MM.1S (cell line): Measurements from ENCODE around the gene TMEM132D.

Experiments used
- DNase-seq: peaks from one replicate; pipeline ENCODE4 v3.0.0-alpha.2; 2015
- H2AFZ ChIP-seq: fragments of 300-600 bp; sonication (generic); 2 replicates; pipeline ENCODE4 v1.6.0; 2016; ENCODE audit warnings: antibody characterized with exemption, low read length
- H3F3A ChIP-seq: fragments of 300-600 bp; sonication (generic); 2 replicates; pipeline ENCODE4 v1.6.1; 2016; ENCODE audit warnings: mild to moderate bottlenecking, antibody characterized with exemption, low read length, moderate library complexity, mixed read lengths; ENCODE audit not compliant: insufficient read depth
- H3K27ac ChIP-seq: fragments of 300-600 bp; sonication (generic); 2 replicates; pipeline ENCODE4 v1.5.1; 2016; ENCODE audit warnings: mild to moderate bottlenecking, low read length
- H3K27me3 ChIP-seq: fragments of 300-600 bp; sonication (generic); replicated peaks from 2 replicates; pipeline ENCODE4 v1.6.0; 2016; ENCODE audit warnings: low read length; ENCODE audit not compliant: insufficient read depth
- H3K36me3 ChIP-seq: fragments of 300-600 bp; sonication (generic); replicated peaks from 2 replicates; pipeline ENCODE4 v1.6.1; 2016; ENCODE audit warnings: mild to moderate bottlenecking, low read length, mixed read lengths; ENCODE audit not compliant: insufficient read depth
- H3K4me1 ChIP-seq: fragments of 300-600 bp; sonication (generic); 2 replicates; pipeline ENCODE4 v1.6.1; 2016; ENCODE audit warnings: low read length, mixed read lengths
- H3K4me2 ChIP-seq: fragments of 300-600 bp; sonication (generic); 2 replicates; pipeline ENCODE4 v1.6.0; 2016; ENCODE audit warnings: low read depth, low read length
- H3K4me3 ChIP-seq: fragments of 300-600 bp; sonication (generic); 2 replicates; pipeline ENCODE4 v1.5.1; 2016; ENCODE audit warnings: low read length, mixed read lengths
- H3K79me2 ChIP-seq: fragments of 300-600 bp; sonication (generic); 2 replicates; pipeline ENCODE4 v1.6.1; 2016; ENCODE audit warnings: mixed run types, low read length, mixed read lengths
- H3K9ac ChIP-seq: fragments of 300-600 bp; sonication (generic); 2 replicates; pipeline ENCODE4 v1.6.1; 2016; ENCODE audit warnings: low read length, mixed read lengths
- H3K9me2 ChIP-seq: fragments of 300-600 bp; sonication (generic); replicated peaks from 2 replicates; pipeline ENCODE4 v1.6.1; 2016; ENCODE audit warnings: mild to moderate bottlenecking, low read length, mixed read lengths; ENCODE audit not compliant: insufficient read depth
- H3K9me3 ChIP-seq: fragments of 300-600 bp; sonication (generic); replicated peaks from 2 replicates; pipeline ENCODE4 v1.6.1; 2016; ENCODE audit warnings: mild to moderate bottlenecking, low read length, mixed read lengths; ENCODE audit not compliant: insufficient read depth
- H4K20me1 ChIP-seq: fragments of 300-600 bp; sonication (generic); 2 replicates; pipeline ENCODE4 v1.6.1; 2016; ENCODE audit warnings: mild to moderate bottlenecking, low read length, moderate library complexity, mixed read lengths; ENCODE audit not compliant: insufficient read depth
- CTCF ChIP-seq: fragments of 300-600 bp; sonication (generic); IDR thresholded peaks from 2 replicates; pipeline ENCODE4 v1.5.1; 2016; ENCODE audit warnings: antibody characterized with exemption, low read length, mixed read lengths
- EZH2 ChIP-seq: fragments of 300-600 bp; sonication (generic); optimal IDR thresholded peaks from 2 replicates; pipeline ENCODE3; 2017; ENCODE audit warnings: low read depth, mild to moderate bottlenecking, antibody characterized with exemption, low read length, mixed read lengths
- EZH2phosphoT487 ChIP-seq: fragments of 300-600 bp; sonication (generic); IDR thresholded peaks from 2 replicates; pipeline ENCODE4 v1.6.1; 2018; ENCODE audit warnings: antibody characterized with exemption, low read length

The TMEM132D gene

GRCh38 chr12:129670256-129670920, 233.4 kb downstream of the TMEM132D start:
- Histone ChIP-seq H4K20me1 (no peaks in the 10 kb centered on the region), H3K9me3 (no peaks in the 10 kb centered on the region), H3K4me2 (no peak overlapping the region), H3K4me1 (no peaks in the 10 kb centered on the region), H3K36me3 (no peaks in the 10 kb centered on the region), H3K4me3 (no peak overlapping the region), H3F3A (no peaks in the 10 kb centered on the region), H3K27ac (no peak overlapping the region), H3K9me2 (no peaks in the 10 kb centered on the region), H2AFZ (no peak overlapping the region), H3K9ac (no peak overlapping the region), H3K79me2 (no peaks in the 10 kb centered on the region), H3K27me3 (no peaks in the 10 kb centered on the region)
- TF ChIP-seq EZH2phosphoT487 (no peak), CTCF (no peak), EZH2 (no peak)
- no peak for DNase-seq

- no peaks in the 10 kb centered on the region for H3K27me3 ChIP-seq
- H3K9ac ChIP-seq = no peak overlapping the region
- H3F3A ChIP-seq = no peaks in the 10 kb centered on the region
- TF ChIP-seq EZH2phosphoT487 = no peak
- TF ChIP-seq CTCF = no peak
- TF ChIP-seq EZH2 = no peak
- no peak overlapping the region for H3K4me2 ChIP-seq
- DNase-seq = no peak
- H3K9me3 ChIP-seq = no peaks in the 10 kb centered on the region
- H3K36me3 ChIP-seq = no peaks in the 10 kb centered on the region
- no peak overlapping the region for H2AFZ ChIP-seq
- H3K4me3 ChIP-seq = no peak overlapping the region
- no peaks in the 10 kb centered on the region for H3K9me2 ChIP-seq
- no peak overlapping the region for H3K27ac ChIP-seq
- no peaks in the 10 kb centered on the region for H3K79me2 ChIP-seq
- no peaks in the 10 kb centered on the region for H4K20me1 ChIP-seq
- no peaks in the 10 kb centered on the region for H3K4me1 ChIP-seq
Measured at GRCh38 chr12:129665414-129665813, 238.4 kb downstream of the TMEM132D start.

- Histone ChIP-seq H3K9ac (no peak overlapping the region), H3K9me3 (no peaks in the 10 kb centered on the region), H3K36me3 (no peaks in the 10 kb centered on the region), H3K4me3 (no peak overlapping the region), H3K4me2 (no peak overlapping the region), H3K79me2 (no peaks in the 10 kb centered on the region), H3K27ac (no peak overlapping the region), H3K27me3 (no peaks in the 10 kb centered on the region), H2AFZ (no peak overlapping the region), H3K4me1 (no peaks in the 10 kb centered on the region), H4K20me1 (no peaks in the 10 kb centered on the region), H3K9me2 (no peaks in the 10 kb centered on the region), H3F3A (no peaks in the 10 kb centered on the region)
- TF ChIP-seq EZH2 = no peak
- no peak for TF ChIP-seq EZH2phosphoT487
- no peak for TF ChIP-seq CTCF
- DNase-seq = no peak
Measured at GRCh38 chr12:129662234-129662633, 241.6 kb downstream of the TMEM132D start.
